Liver (tissue), 9 donors: ENCODE data around the gene PPFIBP2. TPM values are rescaled to one million over a fixed set of nuclear protein-coding genes. Genes with fewer than 3 reads are reported as not detected.

Experiments used
- DNase-seq: peaks from one replicate; pipeline ENCODE4 v3.0.0-alpha.2; 2017; ENCODE audit warnings: low spot score
- H3K27ac ChIP-seq, 2 donors: one replicate each; pipeline ENCODE4 v1.7.0; 2013; ENCODE audit warnings: inconsistent platforms in 2 of 2, low read length in 2 of 2, control low read depth in 1 of 2, low read depth in 1 of 2, mild to moderate bottlenecking in 1 of 2
- H3K27me3 ChIP-seq, 4 donors: one replicate each; pipeline versions ENCODE4 v1.6.1 to v1.7.0; 2013; ENCODE audit warnings: low read length in 3 of 4, inconsistent platforms in 1 of 4, mild to moderate bottlenecking in 1 of 4, moderate library complexity in 1 of 4; ENCODE audit not compliant: control insufficient read depth in 4 of 4, insufficient read depth in 4 of 4
- H3K36me3 ChIP-seq, 4 donors: one replicate each; pipeline versions ENCODE4 v1.6.1 to v1.7.0; 2013; ENCODE audit warnings: low read length in 3 of 4, mild to moderate bottlenecking in 3 of 4, low read depth in 1 of 4, moderate library complexity in 1 of 4; ENCODE audit not compliant: control insufficient read depth in 4 of 4, insufficient read depth in 3 of 4
- H3K4me1 ChIP-seq, 4 donors: one replicate each; pipeline versions ENCODE4 v1.6.1 to v1.7.0; 2013; ENCODE audit warnings: low read length in 3 of 4, mild to moderate bottlenecking in 3 of 4, moderate library complexity in 1 of 4; ENCODE audit not compliant: control insufficient read depth in 4 of 4, insufficient read depth in 4 of 4
- H3K4me3 ChIP-seq, 3 donors: one replicate each; pipeline versions ENCODE4 v1.6.1 to v1.7.0; 2013; ENCODE audit warnings: low read length in 3 of 3, control low read depth in 1 of 3, low read depth in 1 of 3, mild to moderate bottlenecking in 1 of 3
- H3K9ac ChIP-seq, 2 donors: one replicate each; pipeline ENCODE4 v1.7.0; 2013; ENCODE audit warnings: low read length in 2 of 2, mild to moderate bottlenecking in 2 of 2, moderate library complexity in 2 of 2, control low read depth in 1 of 2, low read depth in 1 of 2
- H3K9me3 ChIP-seq, 4 donors: one replicate each; pipeline versions ENCODE4 v1.6.1 to v1.7.0; 2013; ENCODE audit warnings: low read length in 3 of 4; ENCODE audit not compliant: control insufficient read depth in 4 of 4
- ATF3 ChIP-seq: IDR thresholded peaks from 2 replicates; pipeline ENCODE4 v1.6.1; 2016; ENCODE audit warnings: antibody characterized with exemption
- CTCF ChIP-seq: fragments of 150-350 bp; IDR thresholded peaks from 2 replicates; pipeline ENCODE4 v1.5.1; 2017; ENCODE audit warnings: improper control_type of control experiment, low read depth, low read length; ENCODE audit not compliant: missing input control
- EGR1 ChIP-seq, 2 donors: IDR thresholded peaks; 2 replicates each; pipeline ENCODE4 v1.6.1; 2016 to 2018; ENCODE audit warnings: antibody characterized with exemption in 2 of 2, low read depth in 2 of 2
- FOXA1 ChIP-seq: IDR thresholded peaks from 2 replicates; pipeline ENCODE4 v1.6.1; 2016; ENCODE audit warnings: antibody characterized with exemption
- FOXA2 ChIP-seq: IDR thresholded peaks from 2 replicates; pipeline ENCODE4 v1.6.1; 2016; ENCODE audit warnings: antibody characterized with exemption
- GABPA ChIP-seq, 2 donors: IDR thresholded peaks in 1 of 2; conservative IDR thresholded peaks in 1 of 2; 2 replicates each; pipeline ENCODE4 v1.6.1; 2016; ENCODE audit warnings: antibody characterized with exemption in 2 of 2, mild to moderate bottlenecking in 1 of 2, moderate library complexity in 1 of 2
- HNF4A ChIP-seq, 2 donors: conservative IDR thresholded peaks; 2 replicates each; pipeline ENCODE4 v1.6.1; 2016; ENCODE audit warnings: antibody characterized with exemption in 2 of 2, mild to moderate bottlenecking in 2 of 2
- HNF4G ChIP-seq: IDR thresholded peaks from 2 replicates; pipeline ENCODE4 v1.6.1; 2016; ENCODE audit warnings: antibody characterized with exemption
- JUND ChIP-seq, 2 donors: IDR thresholded peaks; 2 replicates each; pipeline ENCODE4 v1.6.1; 2016; ENCODE audit warnings: antibody characterized with exemption in 2 of 2
- MAX ChIP-seq: IDR thresholded peaks from 2 replicates; pipeline ENCODE4 v1.6.1; 2016; ENCODE audit warnings: antibody characterized with exemption
- NR2F2 ChIP-seq: IDR thresholded peaks from 2 replicates; pipeline ENCODE4 v1.6.1; 2016; ENCODE audit warnings: antibody characterized with exemption
- RAD21 ChIP-seq, 2 donors: IDR thresholded peaks; 2 replicates each; pipeline ENCODE4 v1.6.1; 2016; ENCODE audit warnings: antibody characterized with exemption in 2 of 2, mild to moderate bottlenecking in 2 of 2
- RXRA ChIP-seq, 2 donors: IDR thresholded peaks; 2 replicates each; pipeline ENCODE4 v1.6.1; 2017 to 2018; ENCODE audit warnings: antibody characterized with exemption in 2 of 2, mild to moderate bottlenecking in 1 of 2
- SP1 ChIP-seq: IDR thresholded peaks from 2 replicates; pipeline ENCODE4 v1.6.1; 2018; ENCODE audit warnings: antibody characterized with exemption, mild to moderate bottlenecking
- TAF1 ChIP-seq: conservative IDR thresholded peaks from 2 replicates; pipeline ENCODE4 v1.6.1; 2016; ENCODE audit warnings: antibody characterized with exemption, mild to moderate bottlenecking
- YY1 ChIP-seq: IDR thresholded peaks from 2 replicates; pipeline ENCODE4 v1.6.1; 2016; ENCODE audit warnings: antibody characterized with exemption, mild to moderate bottlenecking
- ZBTB33 ChIP-seq: IDR thresholded peaks from 2 replicates; pipeline ENCODE4 v1.6.1; 2016; ENCODE audit warnings: antibody characterized with exemption
- WGBS: extraction: QIAGEN DNeasy Blood & Tissue Kit; methylation state at CpG from one replicate; pipeline ENCODE4 v1.1.7; 2013; 5-methylcytosine and 5-hydroxymethylcytosine counted together
- polyA plus RNA-seq, 2 donors: library from polyadenylated mRNA; stranded (reverse) in 1 of 2; unstranded in 1 of 2; fragments of 200-250 nt in 1 of 2; fragments of >200 nt in 1 of 2; fragmentation: Nextera tagmentation in 1 of 2; extraction: Ambion mirVana in 1 of 2; gene quantifications; one replicate each; pipeline versions ENCODE4 v1.2.1 to v1.2.3, GENCODE V29; 2013 to 2015
- total RNA-seq, 2 donors: library from RNA; depleted of rRNA; stranded (reverse); fragments of >200 nt; gene quantifications; one replicate each; pipeline ENCODE4 v1.2.3, GENCODE V29; 2014
- donor health status: healthy.
- donor health status: healthy.
- donor health status: healthy.
- donor health status: healthy.
- donor health status: healthy.

Gene PPFIBP2
- total and polyA plus RNA-seq, 4 donors, result 19.6 to 80.0 (median 23.2) TPM

GRCh38 chr11:7675631-7676030 lies 161.8 kb downstream of the PPFIBP2 start:
- 89% methylated on average over 3 of the region's 3 CpGs for WGBS
- no peak for DNase-seq
- H3K4me1 ChIP-seq, result peaks cover 0 to 13% (median 7%) of the 10 kb centered on the region in 4 donors

GRCh38 chr11:7677071-7677470 lies 163.3 kb downstream of the PPFIBP2 start:
- Histone ChIP-seq H3K4me3 (no peak overlapping the region), H3K27ac (no peak overlapping the region), H3K4me1 (peaks cover 0 to 13% (median 7%) of the 10 kb centered on the region in 4 donors), H3K9ac (no peak overlapping the region), H3K9me3 (no peaks in the 10 kb centered on the region), H3K27me3 (no peaks in the 10 kb centered on the region), H3K36me3 (no peaks in the 10 kb centered on the region)
- TF ChIP-seq RAD21 (IDR thresholded peaks at IDR 0.05), result no peak
- TF ChIP-seq ATF3, result no peak
- TF ChIP-seq GABPA (IDR thresholded peaks at IDR 0.05 in 1 of 2, conservative IDR thresholded peaks at IDR 0.05 in 1 of 2), result no peak
- no peak for TF ChIP-seq JUND (IDR thresholded peaks at IDR 0.05)
- no peak for TF ChIP-seq HNF4G
- TF ChIP-seq FOXA2, result no peak
- no peak for TF ChIP-seq TAF1
- TF ChIP-seq NR2F2, result no peak
- TF ChIP-seq MAX, result no peak
- no peak for TF ChIP-seq HNF4A (conservative IDR thresholded peaks at IDR 0.05)
- no peak for TF ChIP-seq ZBTB33
- DNase-seq, result no peak
- 82% methylated on average over 5 of the region's 5 CpGs for WGBS

More at GRCh38 chr11:7675631-7676030, 161.8 kb downstream of the PPFIBP2 start:
- H3K36me3 ChIP-seq, result no peaks in the 10 kb centered on the region
- no peak overlapping the region for H3K27ac ChIP-seq
- H3K9ac ChIP-seq, result no peak overlapping the region
- no peaks in the 10 kb centered on the region for H3K9me3 ChIP-seq
- no peaks in the 10 kb centered on the region for H3K27me3 ChIP-seq
- TF ChIP-seq JUND (IDR thresholded peaks at IDR 0.05) (no peak), SP1 (no peak), GABPA (IDR thresholded peaks at IDR 0.05 in 1 of 2, conservative IDR thresholded peaks at IDR 0.05 in 1 of 2) (no peak), HNF4A (conservative IDR thresholded peaks at IDR 0.05) (no peak), MAX (no peak), ZBTB33 (no peak), RXRA (IDR thresholded peaks at IDR 0.05) (no peak)
- no peak overlapping the region for H3K4me3 ChIP-seq

- peaks cover 0 to 10% (median 4%) of the 10 kb centered on the region in 4 donors for H3K4me1 ChIP-seq
- no peak overlapping the region for H3K9ac ChIP-seq
- no peak for DNase-seq
- no peak overlapping the region for H3K27ac ChIP-seq
- no peak overlapping the region for H3K4me3 ChIP-seq
- H3K36me3 ChIP-seq, result no peaks in the 10 kb centered on the region
- H3K9me3 ChIP-seq, result no peaks in the 10 kb centered on the region
- 76% methylated on average over 4 of the region's 4 CpGs for WGBS
- no peaks in the 10 kb centered on the region for H3K27me3 ChIP-seq
- TF ChIP-seq YY1, result no peak
- TF ChIP-seq EGR1 (IDR thresholded peaks at IDR 0.05; ENCODE audit: low read depth in 2 of 2), result no peak
- no peak for TF ChIP-seq CTCF
- no peak for TF ChIP-seq RAD21 (IDR thresholded peaks at IDR 0.05)
- no peak for TF ChIP-seq ATF3
- no peak for TF ChIP-seq JUND (IDR thresholded peaks at IDR 0.05)
- no peak for TF ChIP-seq GABPA (IDR thresholded peaks at IDR 0.05 in 1 of 2, conservative IDR thresholded peaks at IDR 0.05 in 1 of 2)
- no peak for TF ChIP-seq HNF4A (conservative IDR thresholded peaks at IDR 0.05)
- TF ChIP-seq NR2F2, result no peak
- no peak for TF ChIP-seq MAX
- TF ChIP-seq FOXA2, result no peak
- no peak for TF ChIP-seq FOXA1
- no peak for TF ChIP-seq RXRA (IDR thresholded peaks at IDR 0.05)
- no peak for TF ChIP-seq TAF1
- no peak for TF ChIP-seq SP1
- TF ChIP-seq ZBTB33, result no peak
Measured at GRCh38 chr11:7677796-7678201, 164.0 kb downstream of the PPFIBP2 start.
